DMS79 (cell line): ENCODE results near the gene COL8A2.

ENCODE experiments used
- DNase-seq: peaks from one replicate; lab custom pipeline; 2025; lab: John Stamatoyannopoulos, UW

Gene COL8A2

GRCh38 chr1:36135796-36136195, 10.8 kb upstream of the COL8A2 start:
- no peak for DNase-seq

GRCh38 chr1:36135330-36135667, 10.3 kb upstream of the COL8A2 start:
- no peak for DNase-seq

GRCh38 chr1:36134505-36135329, 9.7 kb upstream of the COL8A2 start:
- DNase-seq: no peak

DNA sequence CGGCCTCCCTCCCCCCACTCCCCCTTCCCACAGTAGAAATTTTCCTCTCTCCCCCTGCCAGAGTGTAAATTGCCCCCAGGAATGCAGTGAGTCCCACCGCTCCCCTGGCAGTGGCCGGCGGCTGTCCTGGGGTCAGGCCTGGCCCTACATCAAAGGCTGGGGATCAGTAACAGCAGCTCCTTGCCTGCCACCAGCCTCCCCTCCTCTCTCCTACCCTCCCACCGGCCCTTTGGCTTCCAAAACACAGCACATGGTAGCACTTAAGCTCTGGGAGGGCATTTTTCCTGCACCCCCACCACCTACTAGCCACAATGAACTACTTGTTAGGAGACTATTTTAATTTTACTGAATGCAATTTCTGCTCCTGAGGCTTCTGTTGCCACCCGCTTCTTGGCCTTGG, 9.0 kb upstream of the COL8A2 start:
- DNase-seq: no peak

GRCh38 chr1:36133484-36133883, 8.5 kb upstream of the COL8A2 start:
- no peak for DNase-seq

DNA sequence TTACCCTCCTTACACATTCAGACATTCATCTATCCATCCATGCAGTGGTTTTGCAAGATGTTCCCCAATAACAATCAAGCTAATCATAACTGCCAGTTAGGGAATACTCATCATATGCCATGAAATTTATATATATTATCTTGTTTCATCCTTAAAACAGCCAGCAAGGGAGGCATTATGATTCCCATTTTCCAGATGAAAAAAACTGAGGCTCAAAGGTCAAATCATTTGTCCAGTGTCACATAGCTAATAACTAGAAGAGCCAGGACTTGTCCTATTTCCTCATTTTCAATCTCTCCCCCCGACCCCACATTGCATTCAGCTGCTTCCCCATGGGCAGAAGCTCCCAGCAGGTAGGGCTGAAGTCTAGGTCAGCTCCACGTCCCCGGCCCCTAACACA, 7.0 kb upstream of the COL8A2 start:
- DNase-seq: no peak

DNA sequence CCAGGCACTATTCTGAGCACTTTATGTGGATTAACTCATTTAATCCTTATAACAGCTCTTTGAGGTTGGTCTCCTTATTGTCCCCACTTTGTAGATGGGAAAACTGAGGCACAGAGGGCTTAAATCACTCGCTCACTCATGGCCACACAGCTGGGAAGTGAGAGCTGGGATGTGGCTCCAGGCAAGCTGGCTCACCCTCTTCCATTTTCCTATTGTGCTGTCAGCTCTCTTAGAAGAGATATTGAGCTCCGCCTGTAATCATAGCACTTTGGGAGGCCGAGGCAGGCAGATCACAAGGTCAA, 3.8 kb upstream of the COL8A2 start:
- no peak for DNase-seq

- no peak for DNase-seq
Observed at GRCh38 chr1:36128126-36128904, 3.3 kb upstream of the COL8A2 start.

DNA sequence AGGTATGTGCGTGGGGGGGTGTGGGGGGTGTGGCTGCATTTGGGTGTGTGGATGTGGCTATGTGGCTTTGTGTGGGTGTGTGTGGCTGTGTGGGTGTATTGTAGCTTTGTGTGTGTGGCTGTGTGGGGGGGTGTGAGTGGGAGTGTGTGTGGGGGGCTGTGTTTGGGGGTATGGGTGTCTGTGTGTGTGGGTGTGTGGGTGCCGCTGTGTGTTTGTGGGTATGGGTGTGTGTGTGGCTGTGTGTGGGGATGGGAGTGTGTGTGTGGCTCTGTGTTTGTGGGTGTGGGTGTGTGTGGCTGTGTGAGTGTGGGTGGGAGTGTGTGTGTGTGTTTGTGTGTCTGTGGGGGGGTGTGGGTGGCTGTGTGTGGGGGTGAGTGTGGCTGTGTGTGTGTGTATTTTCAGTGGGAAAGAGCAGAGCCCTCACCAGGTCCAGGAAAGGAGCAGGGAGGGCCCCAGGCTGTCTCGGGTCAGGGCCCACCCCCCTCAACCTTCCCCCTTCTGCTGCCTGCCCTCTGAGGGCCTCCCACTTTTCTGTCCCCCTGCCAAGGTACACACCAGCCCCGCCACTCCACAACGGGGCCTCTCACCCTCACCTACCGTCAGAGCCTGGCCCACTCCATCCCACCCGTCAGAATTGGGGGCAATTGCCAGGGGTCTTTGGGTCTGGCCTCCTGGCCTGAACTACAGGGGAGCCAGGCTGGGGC, 1.9 kb upstream of the COL8A2 start:
- no peak for DNase-seq

DNA sequence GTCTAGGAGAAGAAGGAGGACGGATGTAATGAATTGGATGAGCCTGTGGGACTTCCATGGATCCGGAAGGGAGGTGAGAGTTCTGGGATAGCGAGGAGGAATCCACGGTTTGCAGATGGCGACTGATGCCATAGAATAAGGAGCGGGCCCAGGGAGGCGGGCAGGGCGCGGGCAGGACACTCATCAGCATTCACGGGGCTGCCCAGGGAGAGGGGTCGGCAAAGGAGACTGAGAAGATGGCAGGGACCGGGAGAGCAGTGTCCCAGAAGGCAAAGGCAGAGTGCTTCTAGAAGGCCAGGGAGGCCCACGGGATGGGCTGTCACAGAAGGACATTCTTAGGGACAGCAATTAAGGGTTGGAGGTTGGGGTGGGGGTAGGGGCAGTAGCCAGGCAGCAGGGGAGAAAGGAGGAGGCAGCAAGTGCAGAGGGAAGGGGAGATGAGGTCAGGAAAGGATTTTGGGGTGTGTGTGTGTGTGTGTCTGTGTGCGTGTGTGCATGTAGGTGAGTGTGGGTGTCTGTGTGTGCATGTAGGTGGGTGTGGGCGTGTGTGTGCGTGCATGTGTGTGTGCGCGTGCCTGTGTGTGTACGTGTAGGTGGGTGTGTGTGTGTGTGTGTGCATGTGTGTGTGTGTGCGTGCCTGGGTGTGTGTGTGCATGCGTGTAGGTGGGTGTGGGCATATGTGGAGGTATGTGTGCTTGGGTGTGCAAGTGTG, 1.1 kb upstream of the COL8A2 start:
- DNase-seq: no peak

DNA sequence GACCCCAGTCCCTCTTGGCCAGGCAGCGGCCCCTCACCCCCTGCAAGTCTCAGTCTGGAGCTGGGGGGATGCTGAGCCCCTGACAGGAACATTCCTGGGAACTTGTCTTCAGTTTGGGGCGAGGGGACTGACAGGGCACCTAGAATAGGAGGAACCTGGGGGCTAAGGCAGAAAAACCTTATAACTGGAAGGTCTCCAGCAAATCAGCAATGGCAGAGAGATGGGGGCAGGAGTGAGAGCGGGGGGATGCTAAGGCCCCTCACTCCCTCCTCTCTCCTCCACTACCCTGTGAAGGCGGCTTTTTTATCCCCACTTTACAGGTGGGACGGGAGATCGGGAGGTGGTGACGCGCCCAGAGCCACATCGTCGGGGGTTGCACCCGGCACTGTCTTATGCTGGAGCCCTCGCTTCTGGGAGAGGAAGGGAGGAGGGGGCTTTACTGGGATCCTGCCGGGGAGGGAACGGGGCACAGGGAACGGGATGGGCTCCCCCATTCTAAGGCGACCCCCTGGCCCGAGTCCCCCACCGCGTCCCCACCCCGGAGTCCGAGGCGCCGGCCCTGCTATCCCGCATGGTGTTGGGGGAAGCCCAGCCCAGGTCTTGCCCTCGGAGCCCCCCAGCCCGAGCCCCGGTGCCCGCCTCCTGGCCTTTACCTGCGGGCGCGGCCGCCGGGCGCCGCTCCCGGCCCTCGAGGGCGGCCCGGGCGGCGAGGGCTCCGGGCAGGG, 456 bp downstream of the COL8A2 start:
- DNase-seq: no peak

DNA sequence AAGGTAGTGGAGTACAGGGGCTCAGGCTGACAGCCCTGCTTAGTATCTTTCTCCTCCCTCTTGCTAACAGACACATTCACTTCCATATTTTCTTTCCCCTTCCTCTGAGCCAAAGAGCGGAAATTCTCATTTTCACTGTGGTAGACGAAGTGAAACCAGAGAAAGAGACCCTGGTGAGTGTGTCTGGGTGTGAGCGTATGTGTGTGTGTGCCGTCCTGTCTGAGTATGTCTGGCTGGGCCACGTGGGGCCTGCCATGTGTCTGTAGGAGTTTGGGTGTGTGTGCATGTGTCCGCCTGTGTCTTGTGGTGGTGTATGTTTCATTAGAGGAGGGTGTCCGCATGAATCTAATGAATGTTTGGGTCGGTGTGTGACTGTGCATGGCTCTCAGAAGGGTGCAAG, 1.7 kb downstream of the COL8A2 start:
- no peak for DNase-seq

DNA sequence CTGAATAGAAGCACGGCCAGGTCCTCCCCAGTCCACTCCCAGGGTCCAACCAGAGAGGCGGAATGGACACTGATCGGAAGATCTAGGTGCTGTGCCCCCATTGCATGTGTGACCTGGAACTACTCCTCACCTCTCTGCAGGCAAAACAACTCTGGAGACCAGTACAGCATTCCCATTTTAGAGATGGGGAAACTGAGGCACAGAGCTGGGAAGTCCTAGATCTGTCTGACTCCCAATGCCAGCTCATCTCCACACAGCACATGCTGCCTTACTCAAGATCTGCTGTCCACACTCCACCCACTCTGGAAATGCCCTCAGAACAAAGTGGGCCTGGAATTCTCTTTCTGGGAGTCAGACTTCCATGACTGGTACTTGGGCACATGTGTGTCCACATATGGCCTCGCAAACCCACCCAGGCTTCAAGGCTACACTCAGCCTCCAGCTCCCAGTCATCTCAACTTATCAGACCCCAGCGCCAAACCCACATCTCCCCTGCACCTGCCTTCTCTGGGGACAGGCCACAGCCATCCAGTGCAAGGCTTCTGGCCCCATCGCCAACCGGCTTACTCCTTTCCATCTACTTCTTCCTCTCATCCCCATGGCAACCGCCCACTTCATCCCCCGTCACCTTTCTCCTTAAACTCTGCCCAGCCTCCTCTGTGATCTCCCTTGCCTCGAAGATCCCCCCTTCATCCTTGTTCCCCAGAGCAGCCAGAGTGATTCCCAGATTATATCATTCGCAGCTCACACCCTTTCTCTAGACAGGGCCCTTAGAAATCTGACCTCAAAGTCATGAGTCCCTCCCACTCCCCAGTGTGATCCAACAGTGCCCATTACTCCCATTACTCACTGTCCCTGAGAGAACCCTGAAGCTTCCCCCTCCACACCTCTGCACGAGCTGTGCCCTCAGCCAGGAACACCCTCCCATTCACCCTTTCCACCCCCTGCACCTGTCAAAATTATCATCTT, 2.7 kb downstream of the COL8A2 start:
- DNase-seq: no peak

DNA sequence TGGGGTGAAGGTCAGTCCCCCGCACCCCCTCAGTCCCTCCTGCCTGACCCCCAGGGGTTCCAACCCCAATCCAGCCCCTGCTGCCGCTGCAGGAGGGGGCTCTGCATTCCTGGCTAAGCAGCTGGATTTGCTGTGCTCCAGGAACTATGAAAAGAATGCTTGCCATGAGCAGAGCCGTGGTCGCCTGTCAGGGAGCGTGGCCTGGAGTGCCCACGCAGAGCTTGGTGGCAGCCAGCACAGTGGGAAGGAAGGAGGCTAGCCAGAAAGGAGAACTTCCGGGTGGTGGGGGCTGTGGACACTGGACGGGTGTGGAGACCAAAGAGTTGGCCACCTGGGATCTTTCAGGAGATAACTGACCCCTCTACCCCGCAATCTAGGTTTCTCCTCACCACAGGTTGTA, 5.6 kb downstream of the COL8A2 start:
- no peak for DNase-seq

DNA sequence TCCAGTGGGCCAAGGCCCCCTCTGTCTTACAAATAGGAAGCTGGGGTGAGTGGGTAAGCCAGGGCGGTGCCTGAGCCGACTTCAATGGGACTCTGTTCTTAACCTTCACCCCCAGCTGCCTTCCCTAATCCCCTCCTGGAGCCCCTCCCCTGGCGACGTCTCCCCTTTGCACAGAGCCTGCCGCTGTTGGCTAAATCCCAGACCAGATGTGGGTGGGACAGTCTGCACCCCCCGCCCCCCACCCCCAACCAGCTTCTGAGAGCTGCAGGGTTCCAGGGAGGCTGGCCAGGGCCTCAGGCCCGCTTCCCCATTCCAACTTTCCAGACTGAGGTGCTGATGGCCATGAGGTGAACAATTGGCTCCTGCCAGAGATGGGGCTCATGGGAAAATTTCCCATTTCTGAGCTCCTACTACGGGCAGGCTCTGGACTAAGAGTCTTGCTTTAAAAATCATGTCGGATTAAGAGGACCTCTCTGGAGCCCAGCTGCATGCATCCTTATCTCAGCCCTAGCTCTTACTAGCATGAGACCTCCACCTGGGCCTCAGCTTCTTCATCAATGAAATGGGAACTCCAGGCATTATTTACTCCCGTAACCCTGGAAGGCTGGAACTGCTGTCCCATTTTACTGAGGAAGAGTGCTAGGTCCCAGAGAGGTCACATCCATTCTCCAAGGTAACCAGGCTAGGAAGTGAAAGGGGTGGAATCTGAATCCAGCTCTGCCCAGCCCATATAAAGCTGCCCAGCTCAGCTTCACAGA, 6.4 kb downstream of the COL8A2 start:
- DNase-seq: no peak

DNA sequence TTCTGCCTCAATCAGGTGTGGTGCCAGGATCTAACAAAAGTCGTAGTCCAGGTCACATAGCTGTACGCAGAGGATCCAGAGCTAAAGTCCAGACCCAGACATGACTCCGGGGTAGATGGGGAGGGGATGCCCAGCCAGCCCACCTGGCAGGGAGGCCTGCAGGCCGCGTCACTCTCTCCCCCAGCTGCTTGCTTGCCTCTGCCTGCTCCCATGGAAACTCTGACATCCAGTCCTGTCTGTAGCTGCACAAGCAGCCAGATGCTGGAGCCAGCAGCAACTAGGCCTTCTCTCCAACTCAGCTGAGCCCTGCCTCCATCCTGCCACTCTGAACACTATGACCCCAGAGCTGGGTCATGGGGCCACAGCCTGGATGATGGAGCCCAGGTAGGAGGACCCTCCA, 8.1 kb downstream of the COL8A2 start:
- no peak for DNase-seq

DNA sequence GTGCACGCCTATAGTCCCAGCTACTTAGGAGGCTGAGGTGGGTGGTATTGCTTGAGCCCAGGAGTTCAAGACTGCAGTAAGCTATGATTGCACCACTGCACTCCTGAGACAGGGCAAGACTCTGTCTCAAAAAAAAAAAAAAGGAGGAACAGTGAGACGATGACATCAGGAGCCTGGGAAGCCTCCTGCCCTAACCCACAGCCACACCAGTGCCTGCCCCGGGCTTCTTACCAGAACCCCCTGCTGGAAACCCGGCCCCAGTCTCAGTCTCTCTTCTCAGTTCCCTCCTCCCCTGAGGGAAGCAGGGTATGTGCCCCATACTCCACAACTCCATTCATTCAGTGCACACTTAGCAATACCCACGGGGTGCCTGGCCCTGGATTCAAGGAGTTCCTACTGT, 9.1 kb downstream of the COL8A2 start:
- DNase-seq: no peak

- DNase-seq: no peak
Observed at GRCh38 chr1:36115200-36115669, 9.8 kb downstream of the COL8A2 start.

DNA sequence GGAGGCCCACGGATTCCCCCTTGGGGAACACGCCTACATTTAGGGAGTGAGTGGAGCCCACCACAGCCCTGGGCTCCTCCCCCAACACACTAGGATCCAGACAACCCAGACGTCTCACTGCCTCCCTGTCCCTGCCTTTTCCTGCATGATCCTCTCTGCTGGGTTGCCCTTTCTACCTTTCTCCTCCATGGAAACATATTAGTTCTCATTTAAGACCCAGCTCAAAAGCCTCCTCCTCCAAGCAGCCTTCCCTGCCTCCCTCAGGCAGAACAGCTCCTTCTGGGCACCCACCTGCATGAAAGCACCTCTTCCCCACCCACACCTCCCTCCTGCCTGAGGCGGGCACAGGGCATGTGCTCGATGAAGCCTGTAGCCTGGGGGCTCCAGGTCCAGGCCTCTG, 10.7 kb downstream of the COL8A2 start:
- DNase-seq: no peak

DNA sequence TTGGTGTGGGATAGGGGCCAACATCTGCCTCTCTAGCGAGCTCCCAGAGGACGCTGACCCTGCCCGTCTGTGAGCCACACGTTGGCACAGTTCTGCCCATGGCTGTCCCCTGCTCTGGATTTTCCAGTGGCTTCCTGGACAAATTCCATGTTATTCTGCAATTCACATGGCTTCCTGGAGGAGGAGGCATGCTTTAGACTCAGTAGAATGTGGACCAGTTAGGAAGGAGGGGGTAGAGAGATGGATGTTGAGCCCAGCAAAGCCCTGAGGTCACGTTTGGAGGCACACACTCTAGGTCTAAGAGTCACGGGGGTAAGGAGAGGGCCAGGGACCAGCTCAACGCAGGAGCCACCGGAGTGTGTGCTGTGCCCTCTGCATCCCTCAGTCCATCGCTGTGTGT, 12.2 kb downstream of the COL8A2 start:
- no peak for DNase-seq
